Left ventricle myocardium inferior (tissue), 1 donor: ENCODE results near the gene VPS35. TPM values are rescaled to one million over a fixed set of nuclear protein-coding genes. Genes with fewer than 3 reads are reported as not detected.

Experiments
- DNase-seq: peaks from one replicate; pipeline ENCODE4 v3.0.0-alpha.2; 2020
- H3K27ac ChIP-seq: fragments of 200-600 bp; replicated peaks from 2 replicates; pipeline ENCODE4 v1.8.0; 2021
- H3K27me3 ChIP-seq: fragments of 200-600 bp; 2 replicates; pipeline ENCODE4 v1.8.0; 2021; ENCODE audit warnings: low read depth
- H3K36me3 ChIP-seq: fragments of 200-600 bp; 2 replicates; pipeline ENCODE4 v1.8.0; 2021
- H3K4me1 ChIP-seq: fragments of 200-600 bp; 2 replicates; pipeline ENCODE4 v1.8.0; 2021
- H3K4me3 ChIP-seq: fragments of 200-600 bp; 2 replicates; pipeline ENCODE4 v1.8.0; 2021; ENCODE audit warnings: mild to moderate bottlenecking, moderate library complexity
- H3K9me3 ChIP-seq: fragments of 200-600 bp; replicated peaks from 2 replicates; pipeline ENCODE4 v1.8.0; 2021
- CTCF ChIP-seq: fragments of 200-600 bp; IDR thresholded peaks from 2 replicates; pipeline ENCODE4 v1.8.0; 2021; ENCODE audit warnings: antibody characterized with exemption, mild to moderate bottlenecking, borderline replicate concordance
- intact Hi-C: fragments of 100-400 bp; cut with micrococcal nuclease; formaldehyde crosslinking; loops from one replicate; pipeline ENCODE4 v1.11.0; 2022
- total RNA-seq: library from RNA; stranded (reverse); fragmentation: NEBNext Ultra II Directional; extraction: Animal tissue kit (Norgen Biotek cat#: 25700); gene quantifications from one replicate; pipeline ENCODE4 v1.2.1, GENCODE V29; 2021
- donor health status: DM: no; HTN: yes; CAD: no; lungs with severe emphysema.

The VPS35 gene
- total RNA-seq, 1 donor from 2014 or later, result 74.6 TPM

- no peaks in the 10 kb centered on the region for H3K9me3 ChIP-seq
Observed at GRCh38 chr16:46727630-46728029, 38.7 kb upstream of the VPS35 start.

GRCh38 chr16:46727184-46727583, 38.2 kb upstream of the VPS35 start:
- Histone ChIP-seq H3K27ac (peak overlapping the region; percentile 64), H3K27me3 (no peaks in the 10 kb centered on the region), H3K4me1 (peaks cover 45% of the 10 kb centered on the region), H3K4me3 (no peak overlapping the region), H3K36me3 (peaks cover 62% of the 10 kb centered on the region), H3K9me3 (no peaks in the 10 kb centered on the region)
- DNase-seq, result no peak
- intact Hi-C loops, result no loop called here
- no peak for TF ChIP-seq CTCF

More at GRCh38 chr16:46727630-46728029, 38.7 kb upstream of the VPS35 start:
- Histone ChIP-seq H3K27me3 (no peaks in the 10 kb centered on the region), H3K27ac (peak overlapping the region; percentile 64), H3K4me3 (no peak overlapping the region), H3K36me3 (peaks cover 62% of the 10 kb centered on the region), H3K4me1 (peaks cover 50% of the 10 kb centered on the region)
- TF ChIP-seq CTCF, result no peak
- no peak for DNase-seq
- intact Hi-C loops, result no loop called here

GRCh38 chr16:46721885-46722284, 32.9 kb upstream of the VPS35 start:
- Histone ChIP-seq H3K4me3 (no peak overlapping the region), H3K4me1 (peaks cover 20% of the 10 kb centered on the region), H3K36me3 (peaks cover 71% of the 10 kb centered on the region), H3K27ac (no peak overlapping the region), H3K27me3 (no peaks in the 10 kb centered on the region), H3K9me3 (no peaks in the 10 kb centered on the region)
- intact Hi-C loops, result no loop called here
- no peak for DNase-seq
- TF ChIP-seq CTCF, result no peak

GRCh38 chr16:46720619-46721018, 31.6 kb upstream of the VPS35 start:
- DNase-seq, result no peak
- H3K4me3 ChIP-seq, result no peak overlapping the region
- peaks cover 20% of the 10 kb centered on the region for H3K4me1 ChIP-seq
- H3K9me3 ChIP-seq, result no peaks in the 10 kb centered on the region
- no peaks in the 10 kb centered on the region for H3K27me3 ChIP-seq
- intact Hi-C loops, result no loop called here
- peaks cover 63% of the 10 kb centered on the region for H3K36me3 ChIP-seq
- TF ChIP-seq CTCF, result no peak
- no peak overlapping the region for H3K27ac ChIP-seq

- H3K27me3 ChIP-seq, result no peaks in the 10 kb centered on the region
- no peak for TF ChIP-seq CTCF
- no peak overlapping the region for H3K4me3 ChIP-seq
- no peak for DNase-seq
- H3K36me3 ChIP-seq, result peaks cover 52% of the 10 kb centered on the region
- no peaks in the 10 kb centered on the region for H3K9me3 ChIP-seq
- H3K27ac ChIP-seq, result no peak overlapping the region
- intact Hi-C loops, result no loop called here
- H3K4me1 ChIP-seq, result peaks cover 31% of the 10 kb centered on the region
Observed at GRCh38 chr16:46719528-46719927, 30.6 kb upstream of the VPS35 start.

- H3K36me3 ChIP-seq, result peaks cover 46% of the 10 kb centered on the region
- peaks cover 44% of the 10 kb centered on the region for H3K4me1 ChIP-seq
- DNase-seq, result no peak
- intact Hi-C loops, result no loop called here
- no peaks in the 10 kb centered on the region for H3K9me3 ChIP-seq
- no peak overlapping the region for H3K27ac ChIP-seq
- no peak overlapping the region for H3K4me3 ChIP-seq
- H3K27me3 ChIP-seq, result no peaks in the 10 kb centered on the region
- no peak for TF ChIP-seq CTCF
Observed at GRCh38 chr16:46718214-46718613, 29.2 kb upstream of the VPS35 start.
